GM19099 (cell line): Measurements from ENCODE around the gene ZNHIT3.

Source experiments
- POLR2A ChIP-seq: IDR thresholded peaks from 3 replicates; pipeline ENCODE4 v1.6.1; 2011; ENCODE audit warnings: low read depth; ENCODE audit not compliant: insufficient read length; ENCODE audit errors: extremely low read depth

ZNHIT3 gene

GRCh38 chr17:36504156-36504545, 17.7 kb downstream of the ZNHIT3 start:
- TF ChIP-seq POLR2A, result no peak

GRCh38 chr17:36505171-36505570, 18.7 kb downstream of the ZNHIT3 start:
- no peak for TF ChIP-seq POLR2A

GRCh38 chr17:36506249-36506826, 19.9 kb downstream of the ZNHIT3 start:
- no peak for TF ChIP-seq POLR2A

- TF ChIP-seq POLR2A, result no peak
Measured at GRCh38 chr17:36506831-36507230, 20.4 kb downstream of the ZNHIT3 start.

- no peak for TF ChIP-seq POLR2A
Measured at GRCh38 chr17:36507266-36507665, 20.8 kb downstream of the ZNHIT3 start.

- no peak for TF ChIP-seq POLR2A
Measured at GRCh38 chr17:36509272-36509985, 22.9 kb downstream of the ZNHIT3 start.

GRCh38 chr17:36510636-36511035, 24.2 kb downstream of the ZNHIT3 start:
- TF ChIP-seq POLR2A, result no peak

GRCh38 chr17:36511216-36511615, 24.7 kb downstream of the ZNHIT3 start:
- TF ChIP-seq POLR2A, result no peak

- TF ChIP-seq POLR2A, result no peak
Measured at GRCh38 chr17:36512641-36513040, 26.2 kb downstream of the ZNHIT3 start.

GRCh38 chr17:36514856-36515255, 28.4 kb downstream of the ZNHIT3 start:
- TF ChIP-seq POLR2A, result no peak

GRCh38 chr17:36515837-36516236, 29.4 kb downstream of the ZNHIT3 start:
- TF ChIP-seq POLR2A, result no peak

GRCh38 chr17:36523113-36523512, 36.6 kb downstream of the ZNHIT3 start:
- no peak for TF ChIP-seq POLR2A

- TF ChIP-seq POLR2A, result no peak
Measured at GRCh38 chr17:36524428-36524876, 38.0 kb downstream of the ZNHIT3 start.

GRCh38 chr17:36525113-36525512, 38.6 kb downstream of the ZNHIT3 start:
- TF ChIP-seq POLR2A, result no peak

GRCh38 chr17:36525888-36526287, 39.4 kb downstream of the ZNHIT3 start:
- no peak for TF ChIP-seq POLR2A

GRCh38 chr17:36527621-36528250, 41.3 kb downstream of the ZNHIT3 start:
- no peak for TF ChIP-seq POLR2A
